ENCODE data around the gene ZNF559.

GRCh38 chr19:9345005-9345404 is 21.0 kb downstream of the ZNF559 start:
- TF ChIP-seq SP1 (IDR thresholded peaks at IDR 0.05; ENCODE audit: low read depth, low read length) = no peak
- TF ChIP-seq POLR2A (IDR thresholded peaks at IDR 0.05; ENCODE audit: control extremely low read depth in 1 of 2, low read depth in 2 of 2, low read length in 2 of 2) = no peak
- no peak for TF ChIP-seq ZNF274 (IDR thresholded peaks at IDR 0.05; ENCODE audit: borderline replicate concordance, extremely low read depth, low read length)
- TF ChIP-seq, protein P1, sequence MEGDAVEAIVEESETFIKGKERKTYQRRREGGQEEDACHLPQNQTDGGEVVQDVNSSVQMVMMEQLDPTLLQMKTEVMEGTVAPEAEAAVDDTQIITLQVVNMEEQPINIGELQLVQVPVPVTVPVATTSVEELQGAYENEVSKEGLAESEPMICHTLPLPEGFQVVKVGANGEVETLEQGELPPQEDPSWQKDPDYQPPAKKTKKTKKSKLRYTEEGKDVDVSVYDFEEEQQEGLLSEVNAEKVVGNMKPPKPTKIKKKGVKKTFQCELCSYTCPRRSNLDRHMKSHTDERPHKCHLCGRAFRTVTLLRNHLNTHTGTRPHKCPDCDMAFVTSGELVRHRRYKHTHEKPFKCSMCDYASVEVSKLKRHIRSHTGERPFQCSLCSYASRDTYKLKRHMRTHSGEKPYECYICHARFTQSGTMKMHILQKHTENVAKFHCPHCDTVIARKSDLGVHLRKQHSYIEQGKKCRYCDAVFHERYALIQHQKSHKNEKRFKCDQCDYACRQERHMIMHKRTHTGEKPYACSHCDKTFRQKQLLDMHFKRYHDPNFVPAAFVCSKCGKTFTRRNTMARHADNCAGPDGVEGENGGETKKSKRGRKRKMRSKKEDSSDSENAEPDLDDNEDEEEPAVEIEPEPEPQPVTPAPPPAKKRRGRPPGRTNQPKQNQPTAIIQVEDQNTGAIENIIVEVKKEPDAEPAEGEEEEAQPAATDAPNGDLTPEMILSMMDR (IDR thresholded peaks at IDR 0.05; ENCODE audit: control extremely low read depth in 1 of 3, insufficient read depth in 1 of 3, low read depth in 1 of 3, low read length in 3 of 3) = no peak
- TF ChIP-seq RBBP5 (IDR thresholded peaks at IDR 0.05; ENCODE audit: borderline replicate concordance, low read depth, low read length) = no peak
- no peak for TF ChIP-seq SUZ12 (IDR thresholded peaks at IDR 0.05; ENCODE audit: low read length)
- TF ChIP-seq NANOG (IDR thresholded peaks at IDR 0.05; ENCODE audit: insufficient read depth, low read depth, low read length, poor library complexity, severe bottlenecking) = no peak
- TF ChIP-seq RAD21 (IDR thresholded peaks at IDR 0.05 in 1 of 2, conservative IDR thresholded peaks at IDR 0.05 in 1 of 2; ENCODE audit: low read depth in 2 of 2, low read length in 2 of 2) = no peak
- TF ChIP-seq BACH1 (IDR thresholded peaks at IDR 0.05; ENCODE audit: low read length) = no peak
- TF ChIP-seq, protein P2, sequence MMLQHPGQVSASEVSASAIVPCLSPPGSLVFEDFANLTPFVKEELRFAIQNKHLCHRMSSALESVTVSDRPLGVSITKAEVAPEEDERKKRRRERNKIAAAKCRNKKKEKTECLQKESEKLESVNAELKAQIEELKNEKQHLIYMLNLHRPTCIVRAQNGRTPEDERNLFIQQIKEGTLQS (IDR thresholded peaks at IDR 0.05; ENCODE audit: insufficient read depth, low read depth, low read length) = no peak
- TF ChIP-seq RFX5 (IDR thresholded peaks at IDR 0.05; ENCODE audit: borderline replicate concordance, low read depth, low read length) = no peak
- no peak for TF ChIP-seq RXRA (IDR thresholded peaks at IDR 0.05; ENCODE audit: insufficient read depth, low read depth, low read length)

Measured in H1 (cell line).